Measurements from ENCODE around the gene GNAL. TPM values are rescaled to one million over a fixed set of nuclear protein-coding genes. Genes with fewer than 3 reads are reported as not detected.

GNAL gene
- total and polyA plus RNA-seq, 10 donors = 0.74 to 5.7 (median 3.0) TPM

DNA sequence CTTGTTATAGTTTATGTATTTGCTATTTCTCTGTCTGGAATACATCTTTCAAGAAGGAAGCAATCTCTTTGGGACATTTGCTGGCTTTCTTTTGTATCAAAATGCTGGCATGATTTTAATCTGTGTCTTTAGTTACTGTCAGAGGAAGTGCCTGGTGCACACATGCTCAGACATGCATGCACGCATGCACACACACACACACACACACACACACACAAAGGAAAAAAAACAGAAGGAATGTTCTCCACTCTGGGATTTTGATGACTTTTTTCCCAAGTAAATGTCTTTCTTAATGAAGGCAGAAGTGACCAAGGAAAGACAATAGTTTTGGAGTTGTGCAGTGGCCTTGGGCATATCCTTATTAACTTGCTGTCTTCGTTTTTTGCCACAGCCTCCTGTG lies 6.7 kb downstream of the GNAL start:
- Histone ChIP-seq H3K27me3 (replicated peaks in 1 of 7) (peaks cover 0 to 57% (median 0%) of the 10 kb centered on the region in 7 donors), H3K36me3 (no peaks in the 10 kb centered on the region), H3K4me1 (no peaks in the 10 kb centered on the region), H3K4me3 (no peak overlapping the region), H3K9me3 (no peaks in the 10 kb centered on the region), H3K27ac (no peak overlapping the region)
- intact Hi-C loops (cut with DNase I; ENCODE audit: low total_unique reads) = no loop called here
- TF ChIP-seq POLR2AphosphoS5 (IDR thresholded peaks at IDR 0.05) (no peak), POLR2A (IDR thresholded peaks at IDR 0.05) (no peak)
- TF ChIP-seq, protein P1, sequence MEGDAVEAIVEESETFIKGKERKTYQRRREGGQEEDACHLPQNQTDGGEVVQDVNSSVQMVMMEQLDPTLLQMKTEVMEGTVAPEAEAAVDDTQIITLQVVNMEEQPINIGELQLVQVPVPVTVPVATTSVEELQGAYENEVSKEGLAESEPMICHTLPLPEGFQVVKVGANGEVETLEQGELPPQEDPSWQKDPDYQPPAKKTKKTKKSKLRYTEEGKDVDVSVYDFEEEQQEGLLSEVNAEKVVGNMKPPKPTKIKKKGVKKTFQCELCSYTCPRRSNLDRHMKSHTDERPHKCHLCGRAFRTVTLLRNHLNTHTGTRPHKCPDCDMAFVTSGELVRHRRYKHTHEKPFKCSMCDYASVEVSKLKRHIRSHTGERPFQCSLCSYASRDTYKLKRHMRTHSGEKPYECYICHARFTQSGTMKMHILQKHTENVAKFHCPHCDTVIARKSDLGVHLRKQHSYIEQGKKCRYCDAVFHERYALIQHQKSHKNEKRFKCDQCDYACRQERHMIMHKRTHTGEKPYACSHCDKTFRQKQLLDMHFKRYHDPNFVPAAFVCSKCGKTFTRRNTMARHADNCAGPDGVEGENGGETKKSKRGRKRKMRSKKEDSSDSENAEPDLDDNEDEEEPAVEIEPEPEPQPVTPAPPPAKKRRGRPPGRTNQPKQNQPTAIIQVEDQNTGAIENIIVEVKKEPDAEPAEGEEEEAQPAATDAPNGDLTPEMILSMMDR (IDR thresholded peaks at IDR 0.05 in 8 of 11, conservative IDR thresholded peaks at IDR 0.05 in 3 of 11) = no peak
- no peak for DNase-seq
- WGBS, 5 donors = 70 to 85% (median 80%) methylated on average over 2 of the region's 2 CpGs

DNA sequence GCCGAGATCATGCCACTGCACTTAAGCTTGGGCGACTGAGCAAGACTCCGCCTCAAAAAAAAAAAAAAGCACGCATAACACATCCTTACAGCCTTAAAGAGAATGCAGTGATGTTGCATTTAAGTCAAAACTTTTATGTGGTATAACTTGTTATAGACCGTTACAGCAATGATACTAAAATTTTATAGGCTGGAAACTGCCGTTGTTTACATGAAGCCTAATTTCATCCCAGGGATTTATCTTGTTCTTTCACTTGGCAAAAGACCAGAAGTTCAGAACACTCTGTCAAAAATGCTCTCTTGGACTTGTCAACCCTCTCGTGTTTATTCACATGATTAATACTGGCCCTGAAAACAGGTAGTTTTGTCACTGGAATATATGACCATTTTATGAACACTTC lies 7.4 kb downstream of the GNAL start:
- 72 to 80% (median 77%) methylated on average over 7 of the region's 7 CpGs for WGBS, 5 donors
- H3K27me3 ChIP-seq (replicated peaks in 1 of 7) = peaks cover 0 to 59% (median 0%) of the 10 kb centered on the region in 7 donors
- H3K4me3 ChIP-seq = no peak overlapping the region
- DNase-seq = no peak
- H3K9me3 ChIP-seq = no peaks in the 10 kb centered on the region
- no peak overlapping the region for H3K27ac ChIP-seq
- TF ChIP-seq, protein P1 (IDR thresholded peaks at IDR 0.05 in 8 of 11, conservative IDR thresholded peaks at IDR 0.05 in 3 of 11) = no peak
- TF ChIP-seq POLR2AphosphoS5 (IDR thresholded peaks at IDR 0.05) (no peak), POLR2A (IDR thresholded peaks at IDR 0.05) (no peak)
- H3K36me3 ChIP-seq = no peaks in the 10 kb centered on the region
- intact Hi-C loops (cut with DNase I; ENCODE audit: low total_unique reads) = no loop called here
- no peaks in the 10 kb centered on the region for H3K4me1 ChIP-seq

DNA sequence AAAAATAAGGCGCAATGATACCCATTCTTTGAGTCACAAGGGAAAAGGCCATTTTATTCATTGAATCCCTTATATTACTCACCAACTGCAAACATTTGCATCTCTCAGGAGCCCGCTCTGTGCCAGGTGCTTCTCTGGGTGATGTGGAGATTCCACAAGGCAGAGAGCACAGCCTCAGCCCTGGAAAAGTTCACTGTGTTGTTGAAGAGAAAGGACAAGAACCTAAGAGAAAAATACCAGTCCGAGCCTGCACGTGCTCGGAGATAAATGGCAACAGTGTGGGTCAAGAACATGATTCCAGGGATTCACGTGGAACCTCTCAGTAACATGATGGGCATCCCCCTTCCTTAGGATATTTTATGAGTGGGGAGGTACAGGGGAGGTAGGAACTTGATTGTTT lies 11.8 kb downstream of the GNAL start:
- TF ChIP-seq POLR2A (IDR thresholded peaks at IDR 0.05) (no peak), POLR2AphosphoS5 (IDR thresholded peaks at IDR 0.05) (no peak)
- TF ChIP-seq, protein P1 (IDR thresholded peaks at IDR 0.05 in 8 of 11, conservative IDR thresholded peaks at IDR 0.05 in 3 of 11) = no peak
- Histone ChIP-seq H3K4me3 (no peak overlapping the region), H3K36me3 (no peaks in the 10 kb centered on the region), H3K27ac (no peak overlapping the region), H3K9me3 (no peaks in the 10 kb centered on the region), H3K4me1 (no peaks in the 10 kb centered on the region), H3K27me3 (replicated peaks in 1 of 7) (peaks cover 0 to 24% (median 0%) of the 10 kb centered on the region in 7 donors)
- intact Hi-C loops (cut with DNase I; ENCODE audit: low total_unique reads) = no loop called here
- DNase-seq = no peak
- 89 to 94% (median 91%) methylated on average over 6 of the region's 6 CpGs for WGBS, 5 donors

DNA sequence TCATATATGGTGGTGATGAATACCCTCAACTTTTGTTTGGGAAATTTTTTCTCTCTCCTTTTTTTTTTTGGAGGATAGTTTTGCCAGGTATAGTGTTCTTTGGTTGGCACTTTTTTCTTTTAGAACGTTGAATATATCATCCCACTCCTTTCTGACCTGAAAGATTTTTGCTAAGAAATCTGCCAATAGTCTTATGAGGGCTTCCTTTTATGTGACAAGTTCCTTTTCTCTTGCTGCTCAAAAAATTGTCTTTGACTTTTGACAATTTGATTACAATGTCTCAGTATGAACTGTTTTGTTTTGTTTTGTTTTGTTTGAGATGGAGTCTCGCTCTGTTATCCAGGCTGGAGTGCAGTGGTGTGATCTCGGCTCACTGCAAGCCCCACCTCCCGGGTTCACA lies 21.5 kb downstream of the GNAL start:
- Histone ChIP-seq H3K27ac (no peak overlapping the region), H3K4me3 (no peak overlapping the region), H3K9me3 (peaks cover 0 to 18% (median 5%) of the 10 kb centered on the region in 8 donors), H3K4me1 (no peaks in the 10 kb centered on the region), H3K27me3 (replicated peaks in 1 of 7) (peaks cover 0 to 33% (median 0%) of the 10 kb centered on the region in 7 donors), H3K36me3 (no peaks in the 10 kb centered on the region)
- 81 to 97% (median 86%) methylated on average over 4 of the region's 4 CpGs for WGBS, 5 donors
- intact Hi-C loops (cut with DNase I; ENCODE audit: low total_unique reads) = no loop called here
- DNase-seq = no peak
- TF ChIP-seq POLR2AphosphoS5 (IDR thresholded peaks at IDR 0.05) (no peak), POLR2A (IDR thresholded peaks at IDR 0.05) (no peak)
- TF ChIP-seq, protein P1 (IDR thresholded peaks at IDR 0.05 in 8 of 11, conservative IDR thresholded peaks at IDR 0.05 in 3 of 11) = no peak

Data from spleen (tissue), 11 donors.